Hepatic stellate cell (primary cell): ENCODE results near the gene POMT1.
"Not testable (repeated sequence)": the region's sequence is repeated elsewhere in the genome, so short reads cannot be mapped to it uniquely, and the experiment has no call there.

Source experiments
- DNase-seq: peaks from one replicate; pipeline ENCODE4 v3.0.0; 2011; ENCODE audit warnings: low spot score

Gene POMT1

GRCh38 chr9:131496844-131497405, 5.8 kb upstream of the POMT1 start:
- DNase-seq = no peak

- no peak for DNase-seq
These were observed 3.4 kb upstream of the POMT1 start for GRCh38 chr9:131499254-131499767.

DNA sequence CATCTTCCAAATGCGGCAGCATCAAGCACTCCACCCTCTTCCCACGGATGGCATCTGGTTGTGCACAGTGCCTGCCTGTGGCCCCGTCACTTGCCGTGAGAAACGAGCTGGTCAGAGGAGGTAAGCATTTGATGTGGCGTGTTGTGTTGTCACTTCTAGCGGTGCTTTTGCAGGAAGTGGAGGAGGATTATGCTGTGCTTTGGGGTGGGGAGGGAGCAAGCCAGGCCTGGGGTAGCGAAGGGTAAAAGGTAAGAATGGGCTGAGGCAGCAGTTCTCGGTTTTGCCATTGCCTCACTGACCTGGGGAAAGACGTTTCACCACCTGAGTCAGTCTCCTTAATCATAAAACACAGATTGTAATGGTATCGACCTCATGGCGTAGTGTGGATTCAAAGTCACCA, 2.3 kb upstream of the POMT1 start:
- no peak for DNase-seq

DNA sequence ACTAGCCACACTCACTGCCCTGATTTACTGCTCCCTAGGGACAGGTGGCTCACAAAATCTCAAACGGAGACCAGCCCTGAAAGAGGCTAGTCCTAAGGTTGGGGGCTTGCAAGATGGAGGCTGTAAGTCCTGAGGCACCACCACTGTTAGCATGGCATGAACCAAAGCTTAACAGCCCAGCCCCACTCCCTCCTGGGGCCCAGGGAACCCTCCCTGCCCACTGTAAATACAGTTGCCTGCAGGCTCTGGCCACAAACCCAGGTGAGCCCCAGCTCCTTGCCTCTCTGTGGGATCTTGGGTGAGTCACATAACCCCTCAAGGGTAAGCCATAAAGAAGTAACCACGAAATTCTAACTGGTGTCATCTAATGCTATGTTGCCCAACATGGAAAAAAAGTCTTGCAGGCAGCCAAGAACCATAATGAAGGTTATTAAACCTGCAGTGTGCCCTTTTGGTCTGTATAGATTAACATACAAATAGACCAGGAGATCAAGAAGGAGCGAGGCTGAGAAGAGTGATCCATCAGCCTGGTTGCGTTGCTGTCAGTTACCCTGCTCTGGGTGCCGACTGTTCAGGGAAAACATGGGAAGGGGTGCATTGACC, 1.7 kb upstream of the POMT1 start:
- DNase-seq = no peak

- DNase-seq = peak; percentile 66
These were observed 1.1 kb downstream of the POMT1 start for GRCh38 chr9:131503626-131504465.

- DNase-seq = no peak
These were observed 2.3 kb downstream of the POMT1 start for GRCh38 chr9:131505012-131505411.

- DNase-seq = no peak
These were observed 8.7 kb downstream of the POMT1 start for GRCh38 chr9:131511416-131511815.

DNA sequence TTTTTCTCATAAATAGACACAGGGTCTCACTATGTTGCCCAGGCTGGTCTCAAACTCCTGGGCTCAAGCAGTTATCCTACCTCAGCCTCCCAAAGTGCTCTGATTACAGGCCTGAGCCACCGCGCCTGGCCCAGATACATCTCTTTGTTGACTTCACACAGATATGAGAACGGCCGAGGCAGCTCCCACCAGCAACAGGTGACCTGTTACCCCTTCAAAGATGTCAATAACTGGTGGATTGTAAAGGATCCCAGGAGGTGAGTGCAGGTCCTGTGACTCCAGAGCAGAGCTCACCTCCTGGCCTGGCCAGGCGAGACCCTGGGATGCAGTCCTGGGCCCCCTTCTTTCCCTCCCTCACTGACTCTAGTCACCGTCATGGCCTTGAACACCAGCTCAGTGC, 9.2 kb downstream of the POMT1 start:
- DNase-seq = no peak

- DNase-seq = no peak
These were observed 10.5 kb downstream of the POMT1 start for GRCh38 chr9:131513177-131513576.

GRCh38 chr9:131515559-131516031, 12.9 kb downstream of the POMT1 start:
- DNase-seq = not testable (repeated sequence)

DNA sequence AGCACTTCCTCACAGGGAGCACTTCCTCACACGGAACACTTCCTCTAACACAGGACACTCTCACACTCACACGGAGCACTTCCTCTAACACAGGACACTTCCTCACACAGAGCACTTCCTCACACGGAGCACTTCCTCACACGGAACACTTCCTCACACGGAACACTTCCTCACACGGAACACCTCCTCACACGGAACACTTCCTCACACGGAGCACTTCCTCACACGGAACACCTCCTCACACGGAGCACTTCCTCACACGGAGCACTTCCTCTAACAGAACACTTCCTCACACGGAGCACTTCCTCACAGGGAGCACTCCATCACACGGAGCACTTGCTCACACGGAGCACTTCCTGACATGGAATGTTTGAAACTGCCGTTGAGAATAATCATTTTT, 13.4 kb downstream of the POMT1 start:
- DNase-seq = no peak

- DNase-seq = no peak
These were observed 14.2 kb downstream of the POMT1 start for GRCh38 chr9:131516930-131517329.

DNA sequence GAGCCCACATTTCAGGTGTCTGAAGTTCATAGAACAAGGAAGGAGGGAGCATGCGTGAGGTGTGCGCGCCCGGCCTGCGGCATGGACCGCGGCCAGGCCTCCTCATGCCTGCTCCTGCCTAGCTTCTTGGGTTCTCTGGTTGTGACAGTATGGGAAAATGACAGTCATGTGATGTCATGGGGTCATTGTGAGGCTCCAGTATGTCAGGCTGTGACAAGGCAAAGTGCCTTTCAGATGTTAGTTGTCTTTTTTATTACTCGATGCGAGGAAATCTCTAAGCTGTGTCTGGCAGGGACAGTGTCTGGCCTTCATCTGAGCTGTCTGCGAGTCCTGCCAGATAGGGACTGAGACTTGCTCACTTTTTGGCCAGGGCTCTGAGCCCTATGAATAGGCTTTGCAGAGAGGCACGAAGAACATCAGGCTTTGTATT, 15.1 kb downstream of the POMT1 start:
- DNase-seq = no peak

DNA sequence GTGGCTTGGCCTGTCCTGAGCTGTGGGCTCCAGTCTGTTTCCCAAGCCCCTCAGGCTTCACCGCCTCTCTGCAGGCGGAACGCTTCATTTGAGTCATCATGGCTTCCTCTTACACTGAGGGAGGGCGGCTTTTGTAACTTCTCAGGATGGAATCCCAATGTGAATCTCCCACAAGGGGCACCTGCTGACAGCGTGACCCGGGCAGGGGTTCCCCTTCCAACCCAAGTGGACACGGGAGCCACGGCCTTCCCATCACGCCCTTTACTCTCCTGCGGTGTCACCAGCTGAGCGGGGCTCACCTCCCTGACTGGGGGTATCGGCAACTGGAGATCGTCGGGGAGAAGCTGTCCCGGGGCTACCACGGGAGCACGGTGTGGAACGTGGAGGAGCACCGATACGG, 15.8 kb downstream of the POMT1 start:
- no peak for DNase-seq

DNA sequence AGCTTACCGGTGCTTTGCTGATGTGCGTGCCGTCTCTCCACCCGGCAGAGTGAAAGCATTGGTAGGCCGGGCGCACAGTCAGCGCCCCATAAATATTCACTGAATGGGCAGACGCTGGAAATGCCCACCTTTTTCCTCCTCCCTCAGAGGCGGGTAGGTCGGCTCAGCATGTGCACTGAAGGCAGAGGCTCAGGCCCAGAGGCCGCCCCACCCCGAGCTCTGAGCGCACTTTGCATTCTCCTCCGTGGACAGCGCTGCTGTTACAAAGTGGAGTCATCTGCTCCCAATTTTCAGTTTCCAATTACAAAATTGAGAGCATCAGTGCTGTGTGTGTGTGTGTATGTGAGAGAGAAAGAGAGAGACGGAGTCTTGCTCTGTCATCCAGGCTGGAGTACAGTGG, 17.8 kb downstream of the POMT1 start:
- DNase-seq = no peak

- no peak for DNase-seq
These were observed 18.5 kb downstream of the POMT1 start for GRCh38 chr9:131521203-131521602.

- no peak for DNase-seq
These were observed 19.1 kb downstream of the POMT1 start for GRCh38 chr9:131521822-131522221.

DNA sequence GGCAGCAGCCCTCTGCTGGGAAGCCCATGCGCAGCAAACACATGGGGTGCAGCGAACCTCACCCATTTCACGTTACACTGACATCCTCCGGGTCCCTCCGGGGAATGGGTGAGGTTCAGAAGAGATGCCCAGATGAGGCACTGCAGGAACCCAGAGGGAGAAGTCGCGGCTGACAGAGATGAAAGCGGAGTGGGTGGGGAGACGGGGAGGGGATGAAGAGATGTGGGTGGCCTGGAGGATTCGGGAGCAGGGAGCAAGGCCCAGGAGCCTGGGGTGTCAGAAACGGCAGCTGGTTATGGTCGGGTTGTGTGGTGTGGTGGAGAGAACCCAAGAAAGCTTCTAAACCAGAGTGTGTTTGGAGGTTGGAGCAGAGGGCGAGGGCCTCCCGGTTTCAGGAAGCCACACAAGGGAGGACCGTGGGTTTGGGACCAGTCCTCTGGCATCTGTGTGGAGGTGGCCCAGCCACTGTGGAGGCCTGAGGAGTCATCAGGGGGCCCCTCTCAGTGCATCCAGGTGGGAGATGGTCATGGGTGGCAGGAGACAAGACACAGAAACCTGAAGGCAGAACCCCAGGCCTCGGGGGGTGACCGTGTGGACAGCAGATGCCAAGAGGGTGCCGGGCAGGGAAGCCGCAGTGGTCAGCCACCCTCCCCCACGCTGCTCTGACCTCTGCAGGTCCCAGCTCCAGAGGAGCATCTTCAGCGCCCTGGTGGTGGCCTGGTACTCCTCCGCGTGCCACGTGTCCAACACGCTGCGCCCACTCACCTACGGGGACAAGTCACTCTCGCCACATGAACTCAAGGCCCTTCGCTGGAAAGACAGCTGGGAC, 19.8 kb downstream of the POMT1 start:
- DNase-seq = no peak

- no peak for DNase-seq
These were observed 20.3 kb downstream of the POMT1 start for GRCh38 chr9:131523086-131523388.

GRCh38 chr9:131523451-131524435, 21.0 kb downstream of the POMT1 start:
- no peak for DNase-seq

DNA sequence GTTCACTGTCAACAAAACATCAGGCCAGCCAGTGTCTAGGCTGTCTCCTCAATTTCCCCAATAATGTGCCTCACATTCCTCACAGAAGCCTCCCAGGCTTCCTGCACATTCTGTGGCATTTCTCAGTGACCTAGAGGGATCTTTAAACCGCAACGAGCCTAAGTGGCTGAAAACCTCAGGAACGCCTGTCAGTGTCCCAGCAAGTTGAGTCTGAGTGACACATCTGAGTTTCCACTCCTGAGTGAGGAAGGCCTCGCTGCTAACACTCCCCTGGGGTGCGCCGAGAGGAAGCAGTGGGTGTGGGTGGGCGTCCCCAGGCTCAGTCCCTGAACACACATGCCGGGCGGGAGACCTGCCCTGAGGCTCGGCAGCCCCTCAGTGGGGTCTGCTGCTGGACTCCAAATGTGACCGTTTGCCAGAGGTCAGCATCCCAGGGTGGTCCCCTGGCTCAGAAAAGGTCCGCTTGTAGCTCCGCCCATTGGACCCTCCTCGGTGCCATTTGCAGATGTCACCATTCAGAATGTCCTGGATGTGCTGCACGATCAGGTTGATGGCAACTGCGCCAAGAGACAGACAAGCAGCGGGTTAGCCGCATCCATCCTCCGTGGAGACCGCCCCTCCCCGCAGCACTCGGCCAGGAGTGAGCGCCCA, 22.1 kb downstream of the POMT1 start:
- DNase-seq = no peak
